ENCODE data around the gene COL23A1.

COL23A1 gene

GRCh38 chr5:178273665-178274541 is 316.3 kb downstream of the COL23A1 start:
- Histone ChIP-seq H4K20me1 (ENCODE audit: insufficient read depth, low read length) (no peaks in the 10 kb centered on the region), H3K4me1 (ENCODE audit: low read length) (no peaks in the 10 kb centered on the region), H3K27me3 (replicated peaks; ENCODE audit: insufficient read depth, low read length) (peaks cover 78% of the 10 kb centered on the region), H3K9ac (ENCODE audit: low read length) (no peak overlapping the region), H3F3A (ENCODE audit: insufficient read depth, low read length) (no peaks in the 10 kb centered on the region), H3K79me2 (ENCODE audit: low read length) (no peaks in the 10 kb centered on the region), H3K36me3 (replicated peaks; ENCODE audit: insufficient read depth, low read length) (no peaks in the 10 kb centered on the region), H3K9me3 (replicated peaks; ENCODE audit: insufficient read depth, low read length) (no peaks in the 10 kb centered on the region), H3K27ac (ENCODE audit: low read length) (no peak overlapping the region), H3K4me3 (ENCODE audit: low read length) (no peak overlapping the region), H3K9me2 (replicated peaks; ENCODE audit: insufficient read depth, low read length) (no peaks in the 10 kb centered on the region), H3K4me2 (ENCODE audit: low read depth, low read length) (no peak overlapping the region), H2AFZ (ENCODE audit: low read length) (no peak overlapping the region)
- TF ChIP-seq EZH2 (optimal IDR thresholded peaks at IDR 0.05; ENCODE audit: low read depth, low read length): no peak
- DNase-seq: no peak

GRCh38 chr5:178273041-178273440 is 317.2 kb downstream of the COL23A1 start:
- no peak overlapping the region for H3K4me3 ChIP-seq (ENCODE audit: low read length)
- no peak overlapping the region for H3K9ac ChIP-seq (ENCODE audit: low read length)
- no peak overlapping the region for H3K4me2 ChIP-seq (ENCODE audit: low read depth, low read length)
- no peak for TF ChIP-seq EZH2phosphoT487 (IDR thresholded peaks at IDR 0.05; ENCODE audit: low read length)
- no peak for TF ChIP-seq CTCF (IDR thresholded peaks at IDR 0.05; ENCODE audit: low read length)
- no peak for TF ChIP-seq EZH2 (optimal IDR thresholded peaks at IDR 0.05; ENCODE audit: low read depth, low read length)
- no peaks in the 10 kb centered on the region for H3K9me3 ChIP-seq (replicated peaks; ENCODE audit: insufficient read depth, low read length)
- peaks cover 77% of the 10 kb centered on the region for H3K27me3 ChIP-seq (replicated peaks; ENCODE audit: insufficient read depth, low read length)
- no peaks in the 10 kb centered on the region for H4K20me1 ChIP-seq (ENCODE audit: insufficient read depth, low read length)
- no peaks in the 10 kb centered on the region for H3K9me2 ChIP-seq (replicated peaks; ENCODE audit: insufficient read depth, low read length)
- no peak overlapping the region for H3K27ac ChIP-seq (ENCODE audit: low read length)
- H3F3A ChIP-seq (ENCODE audit: insufficient read depth, low read length): no peaks in the 10 kb centered on the region
- no peak overlapping the region for H2AFZ ChIP-seq (ENCODE audit: low read length)
- no peak for DNase-seq
- no peaks in the 10 kb centered on the region for H3K4me1 ChIP-seq (ENCODE audit: low read length)
- no peaks in the 10 kb centered on the region for H3K36me3 ChIP-seq (replicated peaks; ENCODE audit: insufficient read depth, low read length)
- H3K79me2 ChIP-seq (ENCODE audit: low read length): no peaks in the 10 kb centered on the region

GRCh38 chr5:178272591-178272990 is 317.6 kb downstream of the COL23A1 start:
- H3K79me2 ChIP-seq (ENCODE audit: low read length): no peaks in the 10 kb centered on the region
- H4K20me1 ChIP-seq (ENCODE audit: insufficient read depth, low read length): no peaks in the 10 kb centered on the region
- TF ChIP-seq EZH2phosphoT487 (IDR thresholded peaks at IDR 0.05; ENCODE audit: low read length) (no peak), EZH2 (optimal IDR thresholded peaks at IDR 0.05; ENCODE audit: low read depth, low read length) (no peak), CTCF (IDR thresholded peaks at IDR 0.05; ENCODE audit: low read length) (no peak)
- no peak overlapping the region for H2AFZ ChIP-seq (ENCODE audit: low read length)
- no peak overlapping the region for H3K9ac ChIP-seq (ENCODE audit: low read length)
- H3K4me1 ChIP-seq (ENCODE audit: low read length): no peaks in the 10 kb centered on the region
- H3K27me3 ChIP-seq (replicated peaks; ENCODE audit: insufficient read depth, low read length): peaks cover 77% of the 10 kb centered on the region
- H3F3A ChIP-seq (ENCODE audit: insufficient read depth, low read length): no peaks in the 10 kb centered on the region
- H3K9me3 ChIP-seq (replicated peaks; ENCODE audit: insufficient read depth, low read length): no peaks in the 10 kb centered on the region
- DNase-seq: no peak
- no peaks in the 10 kb centered on the region for H3K9me2 ChIP-seq (replicated peaks; ENCODE audit: insufficient read depth, low read length)
- no peak overlapping the region for H3K27ac ChIP-seq (ENCODE audit: low read length)
- H3K4me2 ChIP-seq (ENCODE audit: low read depth, low read length): no peak overlapping the region
- no peak overlapping the region for H3K4me3 ChIP-seq (ENCODE audit: low read length)
- H3K36me3 ChIP-seq (replicated peaks; ENCODE audit: insufficient read depth, low read length): no peaks in the 10 kb centered on the region

Data from MM.1S (cell line).